HL-60 (cell line): ENCODE measurements around the gene TTC31.

Experiments
- CTCF ChIP-seq: IDR thresholded peaks from one replicate; pipeline ENCODE4 v1.5.1; 2011; ENCODE audit warnings: low read length, control low read depth, inconsistent platforms; ENCODE audit not compliant: insufficient read depth
- GABPA ChIP-seq: IDR thresholded peaks from 2 replicates; pipeline ENCODE4 v1.6.1; 2012; ENCODE audit warnings: low read depth
- POLR2AphosphoS5 ChIP-seq: IDR thresholded peaks from 2 replicates; pipeline ENCODE4 v1.6.1; 2012; ENCODE audit warnings: low read depth
- SPI1 ChIP-seq: IDR thresholded peaks from 2 replicates; pipeline ENCODE4 v1.6.1; 2012; ENCODE audit warnings: low read depth, mild to moderate bottlenecking, borderline replicate concordance
- TF ChIP-seq, protein P1 (sequence below): IDR thresholded peaks from 2 replicates; pipeline ENCODE4 v1.6.1; 2012; ENCODE audit warnings: low read depth; ENCODE audit not compliant: insufficient replicate concordance

GRCh38 chr2:74481961-74482800, 700 bp upstream of the TTC31 start:
- TF ChIP-seq CTCF (no peak), POLR2AphosphoS5 (no peak), GABPA (no peak), SPI1 (0 out of 2 replicates have a peak, but pooled peaks have one; percentile 9)
- TF ChIP-seq, protein P1, sequence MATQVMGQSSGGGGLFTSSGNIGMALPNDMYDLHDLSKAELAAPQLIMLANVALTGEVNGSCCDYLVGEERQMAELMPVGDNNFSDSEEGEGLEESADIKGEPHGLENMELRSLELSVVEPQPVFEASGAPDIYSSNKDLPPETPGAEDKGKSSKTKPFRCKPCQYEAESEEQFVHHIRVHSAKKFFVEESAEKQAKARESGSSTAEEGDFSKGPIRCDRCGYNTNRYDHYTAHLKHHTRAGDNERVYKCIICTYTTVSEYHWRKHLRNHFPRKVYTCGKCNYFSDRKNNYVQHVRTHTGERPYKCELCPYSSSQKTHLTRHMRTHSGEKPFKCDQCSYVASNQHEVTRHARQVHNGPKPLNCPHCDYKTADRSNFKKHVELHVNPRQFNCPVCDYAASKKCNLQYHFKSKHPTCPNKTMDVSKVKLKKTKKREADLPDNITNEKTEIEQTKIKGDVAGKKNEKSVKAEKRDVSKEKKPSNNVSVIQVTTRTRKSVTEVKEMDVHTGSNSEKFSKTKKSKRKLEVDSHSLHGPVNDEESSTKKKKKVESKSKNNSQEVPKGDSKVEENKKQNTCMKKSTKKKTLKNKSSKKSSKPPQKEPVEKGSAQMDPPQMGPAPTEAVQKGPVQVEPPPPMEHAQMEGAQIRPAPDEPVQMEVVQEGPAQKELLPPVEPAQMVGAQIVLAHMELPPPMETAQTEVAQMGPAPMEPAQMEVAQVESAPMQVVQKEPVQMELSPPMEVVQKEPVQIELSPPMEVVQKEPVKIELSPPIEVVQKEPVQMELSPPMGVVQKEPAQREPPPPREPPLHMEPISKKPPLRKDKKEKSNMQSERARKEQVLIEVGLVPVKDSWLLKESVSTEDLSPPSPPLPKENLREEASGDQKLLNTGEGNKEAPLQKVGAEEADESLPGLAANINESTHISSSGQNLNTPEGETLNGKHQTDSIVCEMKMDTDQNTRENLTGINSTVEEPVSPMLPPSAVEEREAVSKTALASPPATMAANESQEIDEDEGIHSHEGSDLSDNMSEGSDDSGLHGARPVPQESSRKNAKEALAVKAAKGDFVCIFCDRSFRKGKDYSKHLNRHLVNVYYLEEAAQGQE = no peak
